AG09319 (cell line): Measurements from ENCODE around the gene FSHB.

Experiments
- DNase-seq: peaks from one replicate; pipeline ENCODE4 v3.0.0-alpha.2; 2010; ENCODE audit warnings: low read depth; ENCODE audit errors: extremely low read depth
- CTCF ChIP-seq: IDR thresholded peaks from 2 replicates; pipeline ENCODE4 v1.5.1; 2011; ENCODE audit warnings: low read depth, mild to moderate bottlenecking, inconsistent platforms, low read length, moderate library complexity

The FSHB gene

DNA sequence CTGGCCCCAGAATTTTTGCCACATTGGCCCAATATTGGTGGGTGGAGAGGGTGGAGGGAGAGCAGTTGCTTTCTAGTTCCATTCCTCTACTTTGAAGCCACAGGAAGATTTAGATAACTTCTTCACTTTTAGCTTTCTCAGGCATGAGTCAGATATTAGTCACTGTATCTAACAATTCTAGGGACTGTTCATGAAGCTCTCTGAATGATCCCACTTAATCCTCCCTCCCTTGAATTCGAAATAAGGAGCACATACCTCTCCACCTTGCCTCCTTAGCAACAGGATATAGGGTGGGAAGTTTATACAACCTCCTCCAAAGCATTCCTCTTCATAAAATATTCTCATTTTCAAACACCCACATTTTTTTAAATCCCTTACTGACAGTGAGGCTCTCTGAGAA lies 13.5 kb downstream of the FSHB start:
- no peak for TF ChIP-seq CTCF
- no peak for DNase-seq

GRCh38 chr11:30245621-30246020 lies 14.8 kb downstream of the FSHB start:
- DNase-seq = no peak
- TF ChIP-seq CTCF = no peak

DNA sequence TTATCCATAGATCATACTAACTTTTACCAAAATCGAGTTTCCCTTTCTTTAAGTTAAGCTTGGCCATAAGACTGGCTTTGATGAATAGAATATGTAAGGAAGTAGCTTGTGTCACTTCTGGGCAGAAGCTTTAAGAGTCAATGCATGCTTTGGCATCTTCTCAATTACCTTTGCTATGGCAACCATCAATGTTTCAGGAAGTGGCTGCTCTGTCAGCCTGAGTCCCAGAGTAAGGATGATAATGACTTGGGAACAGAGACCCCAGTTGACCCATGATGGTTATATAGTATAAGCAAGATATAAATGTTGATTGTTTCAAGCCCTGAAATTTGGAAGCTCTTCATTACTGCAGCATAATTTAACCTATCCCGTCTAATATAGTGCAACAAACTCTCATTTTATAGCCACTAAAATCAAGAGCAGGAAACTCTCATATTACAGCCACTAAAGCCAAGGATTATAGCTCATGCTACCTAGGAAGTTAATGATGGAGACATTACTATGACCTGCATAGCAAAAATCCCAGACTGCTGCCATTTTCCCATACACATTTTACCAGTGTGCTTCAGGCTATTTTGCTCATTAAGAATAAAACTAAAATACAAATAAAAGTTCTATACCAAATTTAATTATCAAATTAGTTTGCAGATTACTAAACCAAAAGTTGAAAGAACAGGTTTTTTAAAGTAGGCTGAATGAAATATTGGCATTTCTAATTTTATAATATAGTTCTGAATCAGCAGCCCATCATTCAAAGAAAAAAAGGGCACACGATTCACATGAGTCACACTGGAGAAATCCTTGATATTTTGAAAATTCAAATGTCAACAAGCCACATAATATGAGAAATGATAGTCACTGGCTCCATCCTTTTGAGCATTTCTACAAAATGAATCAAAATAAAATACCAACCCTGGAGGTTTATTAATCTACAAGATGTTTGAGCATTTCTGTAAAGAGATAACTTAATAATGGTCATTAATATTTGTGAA lies 23.8 kb downstream of the FSHB start:
- DNase-seq = no peak
- no peak for TF ChIP-seq CTCF

DNA sequence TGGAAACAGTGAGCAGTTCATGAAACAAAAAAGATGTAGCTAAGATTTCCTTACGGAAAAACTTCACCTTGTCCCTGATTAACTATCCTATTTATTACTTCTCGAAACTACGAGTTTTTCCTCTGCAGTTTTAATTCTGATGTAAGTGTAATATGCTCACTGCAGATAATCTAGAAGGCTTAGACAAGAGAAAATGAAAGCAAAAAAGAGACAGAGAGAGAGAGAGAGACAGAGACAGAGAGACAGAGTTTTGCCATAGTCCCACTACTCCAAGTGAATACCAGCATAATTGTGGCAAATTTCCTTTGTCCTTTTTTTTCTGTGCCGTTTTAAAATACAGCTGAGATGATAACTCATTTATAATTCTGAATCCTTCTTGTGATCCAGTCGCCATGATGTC lies 24.8 kb downstream of the FSHB start:
- no peak for TF ChIP-seq CTCF
- DNase-seq = no peak

- no peak for TF ChIP-seq CTCF
Measured at GRCh38 chr11:30257058-30257457, 26.2 kb downstream of the FSHB start.

GRCh38 chr11:30258679-30259078 lies 27.9 kb downstream of the FSHB start:
- no peak for TF ChIP-seq CTCF
- DNase-seq = no peak

More at GRCh38 chr11:30257058-30257457, 26.2 kb downstream of the FSHB start:
- no peak for DNase-seq

DNA sequence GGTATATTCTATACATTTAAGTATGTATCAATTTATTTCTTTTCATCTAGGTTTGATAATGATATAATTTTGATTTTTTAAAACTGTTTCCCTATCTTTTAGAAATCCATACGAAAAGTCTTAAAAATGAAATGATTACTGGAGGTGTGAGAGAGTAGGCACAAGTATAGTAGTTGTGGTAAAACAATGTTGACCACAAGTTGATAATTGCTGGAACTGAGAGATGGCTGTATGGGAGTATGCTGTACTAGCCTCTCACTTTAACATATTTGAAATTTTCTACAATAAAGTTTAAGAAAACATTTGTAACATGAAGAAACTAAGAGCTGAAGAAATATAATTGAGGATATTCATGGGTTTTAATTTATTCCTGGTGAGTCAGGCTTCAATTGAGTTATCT lies 30.0 kb downstream of the FSHB start:
- no peak for DNase-seq
- TF ChIP-seq CTCF = no peak
